Thyroid gland (tissue), 4 donors: ENCODE results near the gene SPG7.

Experiments
- POLR2A ChIP-seq, 2 donors: fragments of 450-650 bp; IDR thresholded peaks; one replicate each; pipeline ENCODE4 v1.6.1; 2017; ENCODE audit warnings: antibody characterized with exemption in 2 of 2, mild to moderate bottlenecking in 2 of 2, moderate library complexity in 1 of 2
- TF ChIP-seq, protein P1 (sequence below), 6 experiments: fragments of 200-600 bp in 3 of 6; fragments of 450-650 bp in 3 of 6; sonication (generic) in 3 of 6; IDR thresholded peaks; one replicate each; pipeline ENCODE4 v1.5.1; 2016 to 2019; ENCODE audit warnings: antibody characterized with exemption in 6 of 6, mild to moderate bottlenecking in 2 of 6, inconsistent platforms in 1 of 6, moderate library complexity in 1 of 6

DNA sequence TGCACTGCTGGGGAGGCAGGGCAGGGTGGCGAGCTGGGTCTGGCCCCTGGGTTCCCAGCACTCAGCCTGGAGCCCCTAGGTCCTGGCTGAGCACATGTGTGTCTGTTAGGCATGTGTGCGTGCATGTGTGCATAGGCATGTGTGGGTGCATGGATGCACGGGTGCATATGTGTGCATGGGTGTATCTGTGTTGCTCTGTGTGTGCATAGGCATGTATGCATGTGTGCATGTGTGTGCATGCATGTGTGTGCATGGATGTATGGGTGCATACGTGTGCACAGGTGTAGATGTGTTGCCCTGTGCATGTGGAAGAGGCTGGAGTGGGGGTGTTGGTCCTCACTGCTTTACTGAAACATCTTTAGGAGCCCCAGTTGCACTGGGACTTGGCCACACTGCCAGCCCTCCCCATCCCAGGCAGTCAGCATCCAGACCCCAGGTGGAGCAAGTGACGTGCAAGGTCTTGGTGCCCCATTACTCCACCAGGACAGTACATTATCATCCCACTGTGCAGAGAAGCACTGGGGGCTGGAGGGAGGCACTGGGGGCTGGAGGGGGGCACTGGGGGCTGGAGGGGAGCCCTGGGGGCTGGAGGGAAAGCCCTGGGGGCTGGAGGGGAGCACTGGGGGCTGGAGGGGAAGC lies 94.9 kb downstream of the SPG7 start:
- TF ChIP-seq POLR2A (IDR thresholded peaks at IDR 0.05) = no peak
- TF ChIP-seq, protein P1, sequence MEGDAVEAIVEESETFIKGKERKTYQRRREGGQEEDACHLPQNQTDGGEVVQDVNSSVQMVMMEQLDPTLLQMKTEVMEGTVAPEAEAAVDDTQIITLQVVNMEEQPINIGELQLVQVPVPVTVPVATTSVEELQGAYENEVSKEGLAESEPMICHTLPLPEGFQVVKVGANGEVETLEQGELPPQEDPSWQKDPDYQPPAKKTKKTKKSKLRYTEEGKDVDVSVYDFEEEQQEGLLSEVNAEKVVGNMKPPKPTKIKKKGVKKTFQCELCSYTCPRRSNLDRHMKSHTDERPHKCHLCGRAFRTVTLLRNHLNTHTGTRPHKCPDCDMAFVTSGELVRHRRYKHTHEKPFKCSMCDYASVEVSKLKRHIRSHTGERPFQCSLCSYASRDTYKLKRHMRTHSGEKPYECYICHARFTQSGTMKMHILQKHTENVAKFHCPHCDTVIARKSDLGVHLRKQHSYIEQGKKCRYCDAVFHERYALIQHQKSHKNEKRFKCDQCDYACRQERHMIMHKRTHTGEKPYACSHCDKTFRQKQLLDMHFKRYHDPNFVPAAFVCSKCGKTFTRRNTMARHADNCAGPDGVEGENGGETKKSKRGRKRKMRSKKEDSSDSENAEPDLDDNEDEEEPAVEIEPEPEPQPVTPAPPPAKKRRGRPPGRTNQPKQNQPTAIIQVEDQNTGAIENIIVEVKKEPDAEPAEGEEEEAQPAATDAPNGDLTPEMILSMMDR (IDR thresholded peaks at IDR 0.05) = no peak
